ENCODE data around the gene EOLA1. TPM values are rescaled to one million over a fixed set of nuclear protein-coding genes. Genes with fewer than 3 reads are reported as not detected.
A peak's percentile ranks its signal among the peaks of the same experiment; 100 is the strongest.

Gene EOLA1
- total RNA-seq, 2 experiments from 2014 or later = 31.8 to 36.4 TPM

GRCh38 chrX:149504226-149504914 lies 36.4 kb upstream of the EOLA1 start:
- Mint-ChIP-seq H3K36me3 (ENCODE audit: low read depth) (peaks cover 31% of the 10 kb centered on the region), H3K9me3 (no peaks in the 10 kb centered on the region), H3K27me3 (no peaks in the 10 kb centered on the region), H3K27ac (peak overlapping the region; percentile 99), H3K4me1 (peaks cover 45% of the 10 kb centered on the region), H3K4me3 (peak overlapping the region; percentile 98)
- DNase-seq = peak; percentile 80
- ChIA-PET POLR2A (interaction anchor here (0.9 to 3.4 kb wide), 5 partner anchors 11 to 120 kb away, joined by 3 to 43 read pairs (median 4); partner anchors contain the start of gene EOLA1), CTCF (interaction anchor here (1.0 to 3.3 kb wide), 5 partner anchors 9 to 36 kb away, joined by 3 to 20 read pairs (median 5); partner anchors contain the start of gene EOLA1)

GRCh38 chrX:149504915-149505651 lies 35.7 kb upstream of the EOLA1 start, which contains the start of gene IDS:
Gene IDS, minus strand, starts transcription at chrX:149505306. Its CDS starts 169 bp downstream, at chrX:149505137.
- Mint-ChIP-seq H3K4me1 (peaks cover 40% of the 10 kb centered on the region), H3K27ac (peak within 1 kb of the TSS; percentile 99), H3K9me3 (no peaks in the 10 kb centered on the region), H3K27me3 (no peaks in the 10 kb centered on the region), H3K4me3 (peak within 1 kb of the TSS; percentile 98), H3K36me3 (ENCODE audit: low read depth) (peaks cover 27% of the 10 kb centered on the region)
- ChIA-PET POLR2A (interaction anchor here (0.5 to 3.4 kb wide), 5 partner anchors 16 to 433 kb away, joined by 3 to 43 read pairs (median 4); partner anchors contain the start of genes EOLA1 and EOLA2), CTCF (interaction anchor here (1.4 to 3.3 kb wide), 2 partner anchors 17 to 35 kb away, joined by 6 to 20 read pairs; partner anchors contain the start of gene EOLA1)
- DNase-seq = peak; percentile 90

GRCh38 chrX:149505671-149506070 lies 35.1 kb upstream of the EOLA1 start:
- POLR2A ChIA-PET = interaction anchor here (0.5 to 3.4 kb wide), 4 partner anchors 16 to 432 kb away, joined by 3 to 43 read pairs (median 8); partner anchors contain the start of genes EOLA1 and EOLA2
- peaks cover 36% of the 10 kb centered on the region for H3K4me1 Mint-ChIP-seq
- H3K36me3 Mint-ChIP-seq (ENCODE audit: low read depth) = peaks cover 21% of the 10 kb centered on the region
- H3K4me3 Mint-ChIP-seq = peak overlapping the region; percentile 98
- H3K27ac Mint-ChIP-seq = peak overlapping the region; percentile 99
- H3K9me3 Mint-ChIP-seq = no peaks in the 10 kb centered on the region
- peaks cover 2% of the 10 kb centered on the region for H3K27me3 Mint-ChIP-seq
- CTCF ChIA-PET = interaction anchor here (1.4 to 3.3 kb wide), 2 partner anchors 16 to 35 kb away, joined by 6 to 20 read pairs; partner anchors contain the start of gene EOLA1
- DNase-seq = no peak

- Mint-ChIP-seq H3K4me1 (peaks cover 30% of the 10 kb centered on the region), H3K27me3 (peaks cover 2% of the 10 kb centered on the region), H3K36me3 (ENCODE audit: low read depth) (peaks cover 15% of the 10 kb centered on the region), H3K4me3 (no peak overlapping the region), H3K9me3 (no peaks in the 10 kb centered on the region), H3K27ac (no peak overlapping the region)
- no peak for DNase-seq
- ChIA-PET CTCF (no interaction called here), POLR2A (interaction anchor here (2.3 to 3.4 kb wide), 2 partner anchors 15 to 34 kb away, joined by 13 to 43 read pairs; partner anchors contain the start of gene EOLA1)
Measured at GRCh38 chrX:149506349-149506748, 34.5 kb upstream of the EOLA1 start.

GRCh38 chrX:149508467-149508866 lies 32.3 kb upstream of the EOLA1 start:
- CTCF ChIA-PET = no interaction called here

GRCh38 chrX:149510386-149510785 lies 30.4 kb upstream of the EOLA1 start:
- Mint-ChIP-seq H3K27ac (no peak overlapping the region), H3K4me1 (peaks cover 34% of the 10 kb centered on the region), H3K27me3 (peaks cover 2% of the 10 kb centered on the region), H3K4me3 (no peak overlapping the region), H3K36me3 (ENCODE audit: low read depth) (no peaks in the 10 kb centered on the region), H3K9me3 (no peaks in the 10 kb centered on the region)
- no peak for DNase-seq
- CTCF ChIA-PET = interaction anchor here (0.8 to 4.1 kb wide), 4 partner anchors 11 to 428 kb away, joined by 3 to 33 read pairs (median 4); partner anchors contain the start of gene EOLA1
- POLR2A ChIA-PET = interaction anchor here (0.9 kb wide), 1 partner anchor 14 kb away, joined by 3 read pairs; no protein-coding TSS in a partner anchor

More at GRCh38 chrX:149508467-149508866, 32.3 kb upstream of the EOLA1 start:
- H3K4me1 Mint-ChIP-seq = peaks cover 21% of the 10 kb centered on the region
- peaks cover 6% of the 10 kb centered on the region for H3K36me3 Mint-ChIP-seq (ENCODE audit: low read depth)
- no peak overlapping the region for H3K4me3 Mint-ChIP-seq
- peaks cover 2% of the 10 kb centered on the region for H3K27me3 Mint-ChIP-seq
- DNase-seq = no peak
- H3K27ac Mint-ChIP-seq = no peak overlapping the region
- no peaks in the 10 kb centered on the region for H3K9me3 Mint-ChIP-seq
- POLR2A ChIA-PET = no interaction called here

- no peak for DNase-seq
- CTCF ChIA-PET = interaction anchor here (1.0 to 4.1 kb wide), 7 partner anchors 15 to 140 kb away, joined by 3 to 33 read pairs (median 6); partner anchors contain the start of gene EOLA1
- H3K36me3 Mint-ChIP-seq (ENCODE audit: low read depth) = peaks cover 5% of the 10 kb centered on the region
- no peak overlapping the region for H3K4me3 Mint-ChIP-seq
- POLR2A ChIA-PET = no interaction called here
- H3K27ac Mint-ChIP-seq = no peak overlapping the region
- H3K9me3 Mint-ChIP-seq = no peaks in the 10 kb centered on the region
- peaks cover 35% of the 10 kb centered on the region for H3K4me1 Mint-ChIP-seq
- peaks cover 2% of the 10 kb centered on the region for H3K27me3 Mint-ChIP-seq
Measured at GRCh38 chrX:149511081-149511480, 29.7 kb upstream of the EOLA1 start.

GRCh38 chrX:149512225-149512885 lies 28.5 kb upstream of the EOLA1 start:
- Mint-ChIP-seq H3K36me3 (ENCODE audit: low read depth) (peaks cover 10% of the 10 kb centered on the region), H3K9me3 (no peaks in the 10 kb centered on the region), H3K27ac (no peak overlapping the region), H3K4me1 (peaks cover 46% of the 10 kb centered on the region), H3K4me3 (no peak overlapping the region), H3K27me3 (peaks cover 2% of the 10 kb centered on the region)
- POLR2A ChIA-PET = interaction anchor here (1.1 to 1.6 kb wide), 3 partner anchors 9 to 27 kb away, joined by 3 to 7 read pairs (median 7); no protein-coding TSS in a partner anchor
- peak; percentile 61 for DNase-seq
- CTCF ChIA-PET = interaction anchor here (0.9 to 4.1 kb wide), 12 partner anchors 8 to 426 kb away, joined by 3 to 33 read pairs (median 4); partner anchors contain the start of genes EOLA1 and EOLA2

- Mint-ChIP-seq H3K27ac (peak overlapping the region; percentile 16), H3K4me1 (peaks cover 58% of the 10 kb centered on the region), H3K9me3 (peaks cover 3% of the 10 kb centered on the region), H3K36me3 (ENCODE audit: low read depth) (peaks cover 17% of the 10 kb centered on the region), H3K27me3 (peaks cover 2% of the 10 kb centered on the region), H3K4me3 (no peak overlapping the region)
- ChIA-PET CTCF (interaction anchor here (1.1 to 4.1 kb wide), 6 partner anchors 8 to 134 kb away, joined by 3 to 33 read pairs (median 10); partner anchors contain the start of gene EOLA1), POLR2A (no interaction called here)
- DNase-seq = no peak
Measured at GRCh38 chrX:149513825-149514428, 26.9 kb upstream of the EOLA1 start.

GRCh38 chrX:149515954-149516602 lies 24.7 kb upstream of the EOLA1 start:
- ChIA-PET CTCF (interaction anchor here (1.7 kb wide), 1 partner anchor 23 kb away, joined by 3 read pairs; no protein-coding TSS in a partner anchor), POLR2A (no interaction called here)
- no peak overlapping the region for H3K27ac Mint-ChIP-seq
- H3K4me1 Mint-ChIP-seq = peaks cover 74% of the 10 kb centered on the region
- H3K9me3 Mint-ChIP-seq = peaks cover 3% of the 10 kb centered on the region
- peaks cover 19% of the 10 kb centered on the region for H3K36me3 Mint-ChIP-seq (ENCODE audit: low read depth)
- H3K4me3 Mint-ChIP-seq = no peak overlapping the region
- DNase-seq = no peak
- H3K27me3 Mint-ChIP-seq = no peaks in the 10 kb centered on the region

GRCh38 chrX:149516604-149517003 lies 24.2 kb upstream of the EOLA1 start:
- Mint-ChIP-seq H3K4me1 (peaks cover 79% of the 10 kb centered on the region), H3K4me3 (no peak overlapping the region), H3K27me3 (no peaks in the 10 kb centered on the region), H3K36me3 (ENCODE audit: low read depth) (peaks cover 19% of the 10 kb centered on the region), H3K9me3 (peaks cover 3% of the 10 kb centered on the region), H3K27ac (no peak overlapping the region)
- CTCF ChIA-PET = interaction anchor here (1.7 kb wide), 1 partner anchor 23 kb away, joined by 3 read pairs; no protein-coding TSS in a partner anchor
- DNase-seq = no peak
- POLR2A ChIA-PET = no interaction called here
